OCI-LY3 (cell line): Measurements from ENCODE around the gene EPAS1.

ENCODE experiments used
- EZH2phosphoT487 ChIP-seq: fragments of 200-600 bp; shearing (Covaris generic); IDR thresholded peaks from 2 replicates; pipeline ENCODE4 v1.6.1; 2018; ENCODE audit warnings: antibody characterized with exemption, mixed run types, low read depth
- TF ChIP-seq, protein P1 (sequence below): fragments of 200-600, 300-600 bp; sonication (generic); IDR thresholded peaks from 2 replicates; pipeline ENCODE4 v1.5.1; 2014; ENCODE audit warnings: antibody characterized with exemption, low read length, low read depth

GRCh38 chr2:46378616-46379015 lies 81.4 kb downstream of the EPAS1 start:
- TF ChIP-seq, protein P1, sequence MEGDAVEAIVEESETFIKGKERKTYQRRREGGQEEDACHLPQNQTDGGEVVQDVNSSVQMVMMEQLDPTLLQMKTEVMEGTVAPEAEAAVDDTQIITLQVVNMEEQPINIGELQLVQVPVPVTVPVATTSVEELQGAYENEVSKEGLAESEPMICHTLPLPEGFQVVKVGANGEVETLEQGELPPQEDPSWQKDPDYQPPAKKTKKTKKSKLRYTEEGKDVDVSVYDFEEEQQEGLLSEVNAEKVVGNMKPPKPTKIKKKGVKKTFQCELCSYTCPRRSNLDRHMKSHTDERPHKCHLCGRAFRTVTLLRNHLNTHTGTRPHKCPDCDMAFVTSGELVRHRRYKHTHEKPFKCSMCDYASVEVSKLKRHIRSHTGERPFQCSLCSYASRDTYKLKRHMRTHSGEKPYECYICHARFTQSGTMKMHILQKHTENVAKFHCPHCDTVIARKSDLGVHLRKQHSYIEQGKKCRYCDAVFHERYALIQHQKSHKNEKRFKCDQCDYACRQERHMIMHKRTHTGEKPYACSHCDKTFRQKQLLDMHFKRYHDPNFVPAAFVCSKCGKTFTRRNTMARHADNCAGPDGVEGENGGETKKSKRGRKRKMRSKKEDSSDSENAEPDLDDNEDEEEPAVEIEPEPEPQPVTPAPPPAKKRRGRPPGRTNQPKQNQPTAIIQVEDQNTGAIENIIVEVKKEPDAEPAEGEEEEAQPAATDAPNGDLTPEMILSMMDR: no peak
- no peak for TF ChIP-seq EZH2phosphoT487
